Left ventricle myocardium superior (tissue), 1 donor: ENCODE data around the gene SH3PXD2B. TPM values are rescaled to one million over a fixed set of nuclear protein-coding genes. Genes with fewer than 3 reads are reported as not detected.

ENCODE experiments used
- ATAC-seq: fragments of 200-7000 bp; cut with Tn5 transposase; one replicate; pipeline ENCODE4 v1.9.1; 2020; ENCODE audit warnings: mild to moderate bottlenecking, moderate library complexity
- DNase-seq: peaks from one replicate; pipeline ENCODE4 v3.0.0-alpha.2; 2020
- intact Hi-C: fragments of 100-400 bp; cut with micrococcal nuclease; formaldehyde crosslinking; loops from one replicate; pipeline ENCODE4 v1.11.0; 2022
- total RNA-seq: library from RNA; stranded (reverse); fragmentation: NEBNext Ultra II Directional; extraction: Animal tissue kit (Norgen Biotek cat#: 25700); gene quantifications from one replicate; pipeline ENCODE4 v1.2.1, GENCODE V29; 2021
- donor health status: DM: no; HTN: yes; CAD: no; lungs with severe emphysema.

The SH3PXD2B gene
- total RNA-seq, 1 donor from 2014 or later = 5.0 TPM

DNA sequence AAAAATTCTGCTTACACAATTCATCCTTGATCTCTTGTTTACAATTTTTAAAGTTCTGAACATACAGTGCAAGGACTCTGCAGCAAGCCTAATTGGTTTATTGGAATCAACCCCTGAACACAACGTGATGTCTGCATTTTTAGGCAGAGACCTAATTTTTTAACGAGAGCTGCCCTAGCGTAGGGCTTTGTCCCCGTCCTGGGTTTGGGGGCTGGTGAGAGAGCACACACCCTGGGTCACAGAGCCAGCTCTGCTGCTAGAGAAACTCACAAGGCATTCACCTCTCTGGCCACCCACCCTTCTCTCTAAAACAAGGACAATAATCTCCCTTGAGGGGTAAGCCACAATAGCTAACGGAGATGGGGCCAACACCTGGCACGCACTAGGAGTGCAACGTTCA is 28.2 kb downstream of the SH3PXD2B start:
- DNase-seq = no peak
- intact Hi-C loops = no loop called here
- ATAC-seq = peak; percentile 7

- intact Hi-C loops = no loop called here
- ATAC-seq = no peak
Measured at GRCh38 chr5:172425402-172425801, 28.9 kb downstream of the SH3PXD2B start.

DNA sequence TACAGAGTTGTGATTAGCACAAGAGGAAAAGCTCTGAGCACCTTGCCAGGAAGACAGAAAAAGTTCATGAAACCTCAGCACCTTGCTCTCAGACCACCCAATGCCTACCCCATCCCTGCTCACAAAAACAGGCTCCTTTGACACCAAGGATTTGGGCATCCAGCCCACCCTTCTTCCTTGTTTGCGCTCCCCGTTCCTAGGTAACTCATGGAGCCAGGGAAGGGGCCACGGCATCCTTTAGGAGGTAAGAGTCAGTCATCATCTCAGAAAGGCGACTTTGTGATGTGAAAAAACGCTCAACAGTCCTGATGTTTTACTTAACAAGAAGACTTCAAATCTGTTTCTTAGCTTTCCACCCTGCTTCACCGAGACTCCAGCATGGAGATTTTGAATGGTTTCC is 29.5 kb downstream of the SH3PXD2B start:
- intact Hi-C loops = no loop called here
- ATAC-seq = no peak
- no peak for DNase-seq

More at GRCh38 chr5:172425402-172425801, 28.9 kb downstream of the SH3PXD2B start:
- DNase-seq = no peak

DNA sequence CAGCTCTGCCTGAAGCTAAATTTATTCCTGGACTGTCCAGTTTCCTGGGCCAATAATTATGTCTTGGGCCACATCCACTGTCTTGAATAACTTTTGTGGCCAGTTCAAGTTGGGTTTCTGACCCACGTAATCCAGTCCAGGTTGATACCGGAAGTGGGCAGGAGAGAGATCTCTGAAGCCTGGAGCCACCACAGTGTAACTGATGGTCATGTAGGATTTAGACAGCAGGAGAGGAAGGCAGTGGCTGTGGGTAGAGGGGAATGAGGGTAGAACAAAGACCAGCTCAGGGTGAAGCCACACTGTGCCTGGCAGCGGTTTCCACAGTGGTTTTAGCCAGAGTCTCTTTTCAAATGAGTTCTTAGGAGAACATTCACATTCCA is 30.2 kb downstream of the SH3PXD2B start:
- intact Hi-C loops = no loop called here
- DNase-seq (no peak), ATAC-seq (no peak)

- DNase-seq (no peak), ATAC-seq (no peak)
- intact Hi-C loops = no loop called here
Measured at GRCh38 chr5:172423379-172424110, 30.8 kb downstream of the SH3PXD2B start.

DNA sequence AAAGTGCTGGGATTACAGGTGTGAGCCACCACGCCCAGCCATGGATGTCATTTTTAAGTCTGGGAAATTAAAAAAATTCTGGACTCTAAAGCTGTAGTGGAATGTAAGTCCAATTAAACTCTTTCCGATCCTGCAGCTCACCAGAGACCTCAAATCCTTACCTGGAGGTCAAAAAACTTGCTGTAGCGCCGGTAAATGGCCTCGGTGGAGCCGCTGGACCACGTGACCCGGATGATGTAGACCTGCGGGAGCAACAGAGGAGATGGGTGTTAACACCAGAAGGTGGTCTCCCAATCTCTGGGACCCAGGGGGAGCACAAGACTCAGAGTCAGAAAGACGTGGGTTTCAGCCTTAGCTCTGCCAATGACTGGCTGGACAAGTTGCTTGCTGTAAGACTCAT is 32.1 kb downstream of the SH3PXD2B start:
- no peak for DNase-seq
- ATAC-seq = no peak
- intact Hi-C loops = no loop called here

- intact Hi-C loops = no loop called here
- ATAC-seq = no peak
- DNase-seq = no peak
Measured at GRCh38 chr5:172421020-172421419, 33.3 kb downstream of the SH3PXD2B start.

DNA sequence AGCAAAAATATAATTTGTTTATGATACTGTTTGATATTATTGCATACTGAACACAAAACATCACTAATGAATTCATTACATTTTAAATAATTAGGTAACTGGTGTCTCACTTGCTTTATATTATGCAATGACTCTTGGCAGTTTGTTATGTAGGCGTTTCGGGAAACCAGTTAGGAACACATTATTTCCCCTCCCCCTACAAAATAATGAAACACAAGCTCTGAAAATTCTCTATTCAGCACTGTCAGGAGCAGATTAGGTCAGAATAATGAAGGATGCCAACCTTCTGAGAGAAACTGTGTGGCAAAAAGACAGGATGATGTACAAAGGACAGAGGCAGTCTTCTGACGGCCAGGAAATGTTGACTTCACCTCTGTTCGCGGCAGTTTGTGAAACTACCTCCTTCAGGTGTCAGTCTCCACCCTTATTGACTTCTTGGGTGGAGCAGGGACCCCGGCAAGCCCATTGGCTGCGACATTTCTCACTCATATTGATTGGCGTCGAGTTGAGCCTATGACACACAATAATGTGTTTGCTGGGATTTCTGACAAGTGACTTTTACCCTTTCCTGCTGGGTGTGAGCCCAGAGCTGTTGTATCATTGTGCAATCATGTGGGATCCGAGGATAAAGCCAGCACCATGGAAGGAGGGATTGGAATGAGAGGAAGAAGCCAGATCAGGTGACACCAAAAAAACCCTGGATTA is 33.9 kb downstream of the SH3PXD2B start:
- DNase-seq = peak; percentile 63
- intact Hi-C loops = no loop called here

DNA sequence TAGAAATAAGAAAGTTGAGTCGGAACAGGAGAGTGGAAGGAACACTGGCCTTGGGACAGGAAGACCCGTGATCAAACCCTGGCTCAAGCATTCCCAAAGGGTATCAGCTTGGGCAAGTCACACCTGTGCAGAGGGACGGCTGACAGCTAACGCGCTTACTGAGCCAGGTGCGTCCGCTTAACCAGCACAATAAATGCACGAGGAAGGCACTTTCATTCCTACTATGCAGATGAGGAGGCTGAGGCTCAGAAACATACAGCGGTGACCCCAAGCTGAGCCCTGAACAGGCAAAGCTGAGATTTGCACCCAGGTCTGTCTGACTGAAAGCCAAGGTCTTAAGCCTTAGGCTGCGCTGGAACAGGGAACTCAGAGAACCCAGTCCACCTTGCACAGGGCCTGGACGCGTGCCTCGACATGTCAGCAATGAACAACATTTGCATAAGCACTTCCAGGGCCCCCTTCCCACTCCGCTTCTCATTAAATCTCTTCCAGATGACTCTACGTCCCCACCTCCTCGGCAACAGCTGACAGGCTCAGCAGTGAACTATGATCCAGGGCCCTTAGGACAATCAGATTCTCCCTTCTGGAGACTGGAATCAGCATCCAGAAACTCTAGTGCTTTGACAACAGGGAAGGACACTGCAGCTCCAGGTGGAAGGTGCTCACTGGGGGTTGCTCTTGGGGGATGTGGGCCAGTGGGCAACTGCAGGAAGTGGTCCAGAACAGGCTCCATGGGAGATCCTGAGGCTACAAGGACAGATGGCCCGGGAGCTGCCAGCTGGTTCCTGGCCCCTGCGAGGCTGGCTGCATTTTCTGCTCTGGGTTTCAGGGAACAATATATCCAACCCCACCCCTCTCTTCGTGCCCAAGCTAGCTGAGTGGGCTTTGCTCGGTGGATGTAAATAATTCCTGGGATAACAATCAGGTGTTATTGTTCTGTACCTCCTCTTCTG is 35.2 kb downstream of the SH3PXD2B start:
- DNase-seq (peak; percentile 65), ATAC-seq (peak; percentile 16)
- intact Hi-C loops = no loop called here

More for the DNA sequence above, 33.9 kb downstream of the SH3PXD2B start:
- ATAC-seq = peak; percentile 58

GRCh38 chr5:172417983-172418630 is 36.2 kb downstream of the SH3PXD2B start:
- DNase-seq = peak; percentile 91
- intact Hi-C loops = no loop called here
- peak; percentile 89 for ATAC-seq

DNA sequence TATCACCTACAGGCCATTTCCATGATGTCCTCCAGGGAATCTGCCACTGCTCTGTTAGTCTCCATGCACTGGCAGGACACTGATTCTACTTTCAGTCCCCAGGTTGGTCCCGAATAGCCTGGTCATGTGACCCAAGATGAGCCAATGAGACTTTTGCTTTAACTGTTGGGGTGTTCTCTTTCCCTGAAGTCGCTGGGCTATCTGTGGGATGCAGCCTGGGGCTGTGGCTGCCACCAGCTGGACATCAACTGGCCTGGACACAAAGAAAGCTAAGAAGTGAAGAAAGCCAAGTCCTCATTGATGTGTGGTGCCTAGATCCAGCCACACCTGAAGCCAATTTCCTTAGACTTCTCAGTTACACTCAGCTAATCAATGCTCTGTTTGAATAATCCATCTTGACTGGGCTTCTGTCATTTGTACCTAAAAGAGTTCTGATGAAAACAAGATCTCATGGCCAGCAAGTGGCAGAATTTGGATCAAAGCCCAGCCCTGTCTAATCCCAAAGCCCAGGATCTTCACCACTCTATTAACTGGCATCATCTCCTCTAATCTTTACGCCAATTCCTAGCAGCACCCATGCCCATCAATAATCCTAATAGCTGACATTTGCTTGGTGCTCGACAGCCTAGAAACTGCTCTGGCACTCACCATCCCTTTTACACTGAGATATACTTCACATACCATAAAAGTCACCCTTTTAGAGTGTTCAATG is 37.0 kb downstream of the SH3PXD2B start:
- ATAC-seq (no peak), DNase-seq (no peak)
- intact Hi-C loops = no loop called here

DNA sequence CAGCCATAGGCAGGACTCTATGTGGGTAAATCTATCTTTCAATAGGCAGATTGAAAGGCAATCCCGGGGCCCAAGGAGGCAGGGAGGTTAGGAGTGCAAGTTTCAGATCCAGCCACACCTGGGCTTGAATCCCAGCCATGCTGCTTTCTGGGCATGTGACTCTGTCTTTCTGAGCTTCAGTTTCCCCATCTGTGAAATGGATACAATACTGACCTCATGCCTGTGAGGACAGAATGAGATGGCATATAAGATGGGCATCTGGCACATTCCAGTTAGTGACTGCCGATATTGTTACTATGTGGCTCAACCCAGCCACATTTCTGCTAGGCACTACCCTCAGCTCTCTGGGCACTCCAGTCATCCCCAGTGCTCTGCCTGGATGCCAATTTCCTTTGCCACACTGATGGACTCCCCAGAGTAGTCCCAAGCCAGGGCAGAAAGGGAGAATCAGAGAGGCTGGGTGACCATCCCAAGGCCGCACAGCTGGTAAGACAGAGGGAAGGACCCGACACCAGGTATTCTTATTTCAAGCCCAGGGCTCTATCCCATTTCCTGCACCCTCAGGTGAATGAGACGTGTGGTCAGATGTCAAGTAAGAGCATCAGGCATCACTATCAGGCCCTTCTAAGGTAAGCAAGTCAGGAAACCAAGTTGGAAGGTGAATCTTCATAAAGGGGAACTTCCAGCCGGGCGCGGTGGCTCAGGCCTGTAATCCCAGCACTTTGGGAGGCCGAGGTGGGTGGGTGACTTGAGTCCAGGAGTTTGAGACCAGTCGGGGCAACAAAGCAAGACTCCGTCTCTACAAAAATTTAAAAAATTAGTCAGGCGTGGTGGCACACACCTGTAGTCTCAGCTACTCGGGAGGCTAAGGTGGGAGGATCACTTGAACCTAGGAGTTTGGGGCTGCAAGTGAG is 38.7 kb downstream of the SH3PXD2B start:
- intact Hi-C loops = no loop called here
- no peak for ATAC-seq
- no peak for DNase-seq

- ATAC-seq = no peak
- peak; percentile 73 for DNase-seq
- intact Hi-C loops = no loop called here
Measured at GRCh38 chr5:172414531-172415361, 39.6 kb downstream of the SH3PXD2B start.

GRCh38 chr5:172413601-172414171 is 40.6 kb downstream of the SH3PXD2B start:
- intact Hi-C loops = no loop called here
- DNase-seq = no peak
- no peak for ATAC-seq

GRCh38 chr5:172412724-172413286 is 41.5 kb downstream of the SH3PXD2B start:
- DNase-seq (peak; percentile 93), ATAC-seq (peak; percentile 87)
- intact Hi-C loops = no loop called here

GRCh38 chr5:172411484-172412072 is 42.7 kb downstream of the SH3PXD2B start:
- DNase-seq = peak; percentile 65
- peak; percentile 35 for ATAC-seq
- intact Hi-C loops = no loop called here
